Measurements from ENCODE around the gene C13orf46. TPM values are rescaled to one million over a fixed set of nuclear protein-coding genes. Genes with fewer than 3 reads are reported as not detected.

The C13orf46 gene
- total RNA-seq, 1 experiment from 2014 or later: not detected

- Mint-ChIP-seq H3K36me3 (ENCODE audit: insufficient read depth, unreplicated experiment) (peaks cover 6% of the 10 kb centered on the region), H3K4me3 (ENCODE audit: unreplicated experiment) (no peak overlapping the region), H3K27me3 (ENCODE audit: insufficient read depth, unreplicated experiment) (peaks cover 6% of the 10 kb centered on the region), H3K4me1 (ENCODE audit: low read depth, unreplicated experiment) (no peaks in the 10 kb centered on the region), H3K27ac (ENCODE audit: unreplicated experiment) (no peak overlapping the region), H3K9me3 (ENCODE audit: unreplicated experiment) (peaks cover 10% of the 10 kb centered on the region)
- ChIA-PET CTCF (no interaction called here), POLR2A (no interaction called here)
- intact Hi-C loops (cut with micrococcal nuclease; ENCODE audit: unreplicated experiment): no loop called here
- Histone ChIP-seq H3K4me3 (ENCODE audit: low read depth, low read length) (no peak overlapping the region), H3K27me3 (replicated peaks; ENCODE audit: control insufficient read depth, insufficient read depth, low read length) (no peaks in the 10 kb centered on the region), H3K9me3 (no peaks in the 10 kb centered on the region), H3K36me3 (ENCODE audit: control insufficient read depth, insufficient read depth, low read length) (no peaks in the 10 kb centered on the region), H3K4me1 (peaks cover 1% of the 10 kb centered on the region)
- no peak for TF ChIP-seq CTCF (IDR thresholded peaks at IDR 0.05; ENCODE audit: insufficient read depth in 1 of 2, low read depth in 1 of 2, low read length in 1 of 2, severe bottlenecking in 1 of 2, unreplicated experiment in 1 of 2)
- BruUV-seq (replicated peaks): no TSS peak
- no peak for DNase-seq
Observed at GRCh38 chr13:113982296-113982661, 8.4 kb upstream of the C13orf46 start.

DNA sequence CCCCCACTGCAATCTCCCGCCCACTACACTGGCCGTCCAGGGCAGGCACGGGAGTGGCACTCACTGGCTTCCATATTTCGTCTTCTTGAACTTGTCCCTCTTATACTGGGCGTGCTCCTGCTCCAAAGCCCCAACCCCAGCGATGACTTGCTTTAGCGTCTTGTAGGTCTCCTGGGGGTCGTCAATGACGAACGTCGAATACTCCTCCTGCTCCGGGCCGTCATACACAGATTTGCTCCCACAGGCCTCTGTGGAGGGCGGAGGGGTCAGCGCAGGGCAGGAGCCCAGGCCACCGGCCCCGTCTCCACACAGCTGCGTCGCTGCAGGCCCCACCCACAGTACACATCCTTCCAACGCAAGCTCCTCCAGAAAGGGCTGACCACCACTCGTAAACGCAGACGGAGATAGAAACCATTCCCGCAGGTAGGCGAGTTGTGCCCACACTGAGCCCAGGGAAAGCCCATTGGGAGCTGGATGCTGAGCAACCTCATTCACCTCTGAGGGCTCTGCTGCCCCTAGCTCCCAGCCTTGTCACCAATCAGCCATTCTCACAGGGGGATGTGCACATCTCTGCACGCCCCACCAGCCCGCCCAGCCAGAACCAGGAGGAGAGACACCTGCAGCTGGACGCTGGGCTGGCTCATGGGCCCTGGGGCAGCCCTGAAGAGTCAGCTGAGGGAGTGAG lies 7.9 kb upstream of the C13orf46 start:
- Mint-ChIP-seq H3K36me3 (ENCODE audit: insufficient read depth, unreplicated experiment) (peaks cover 6% of the 10 kb centered on the region), H3K27me3 (ENCODE audit: insufficient read depth, unreplicated experiment) (peaks cover 6% of the 10 kb centered on the region), H3K27ac (ENCODE audit: unreplicated experiment) (no peak overlapping the region), H3K9me3 (ENCODE audit: unreplicated experiment) (peaks cover 10% of the 10 kb centered on the region), H3K4me3 (ENCODE audit: unreplicated experiment) (no peak overlapping the region), H3K4me1 (ENCODE audit: low read depth, unreplicated experiment) (no peaks in the 10 kb centered on the region)
- Histone ChIP-seq H3K27me3 (replicated peaks; ENCODE audit: control insufficient read depth, insufficient read depth, low read length) (no peaks in the 10 kb centered on the region), H3K4me1 (peaks cover 6% of the 10 kb centered on the region), H3K9me3 (no peaks in the 10 kb centered on the region), H3K4me3 (ENCODE audit: low read depth, low read length) (no peak overlapping the region), H3K36me3 (ENCODE audit: control insufficient read depth, insufficient read depth, low read length) (no peaks in the 10 kb centered on the region)
- ChIA-PET POLR2A (no interaction called here), CTCF (no interaction called here)
- no peak for DNase-seq
- no TSS peak for BruUV-seq (replicated peaks)
- intact Hi-C loops (cut with micrococcal nuclease; ENCODE audit: unreplicated experiment): no loop called here
- TF ChIP-seq CTCF (IDR thresholded peaks at IDR 0.05; ENCODE audit: insufficient read depth in 1 of 2, low read depth in 1 of 2, low read length in 1 of 2, severe bottlenecking in 1 of 2, unreplicated experiment in 1 of 2): no peak

DNA sequence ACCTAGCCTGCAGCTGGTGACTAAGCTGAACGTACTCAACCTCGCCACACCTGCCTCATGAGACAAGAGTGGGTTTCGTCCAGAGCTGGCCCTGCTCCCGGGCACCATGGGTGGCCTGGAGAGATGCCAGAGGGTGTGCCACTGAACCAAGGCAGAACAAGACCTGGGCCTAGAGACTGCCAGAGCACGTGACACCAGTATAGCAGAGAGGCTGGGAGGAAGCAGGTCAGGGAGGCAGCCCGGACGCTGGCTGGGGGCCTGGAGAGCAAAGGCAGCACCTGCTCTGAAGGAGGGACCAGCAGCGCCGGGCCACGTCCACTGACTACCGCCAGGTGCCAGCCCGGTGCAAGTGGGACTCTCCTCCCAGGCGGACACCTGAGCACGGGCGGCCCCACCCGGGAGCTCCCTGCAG lies 7.3 kb upstream of the C13orf46 start:
- Mint-ChIP-seq H3K27ac (ENCODE audit: unreplicated experiment) (no peak overlapping the region), H3K36me3 (ENCODE audit: insufficient read depth, unreplicated experiment) (peaks cover 6% of the 10 kb centered on the region), H3K27me3 (ENCODE audit: insufficient read depth, unreplicated experiment) (peaks cover 6% of the 10 kb centered on the region), H3K9me3 (ENCODE audit: unreplicated experiment) (peaks cover 10% of the 10 kb centered on the region), H3K4me1 (ENCODE audit: low read depth, unreplicated experiment) (no peaks in the 10 kb centered on the region), H3K4me3 (ENCODE audit: unreplicated experiment) (no peak overlapping the region)
- intact Hi-C loops (cut with micrococcal nuclease; ENCODE audit: unreplicated experiment): no loop called here
- Histone ChIP-seq H3K9me3 (no peaks in the 10 kb centered on the region), H3K36me3 (ENCODE audit: control insufficient read depth, insufficient read depth, low read length) (no peaks in the 10 kb centered on the region), H3K27me3 (replicated peaks; ENCODE audit: control insufficient read depth, insufficient read depth, low read length) (no peaks in the 10 kb centered on the region), H3K4me1 (peaks cover 10% of the 10 kb centered on the region), H3K4me3 (ENCODE audit: low read depth, low read length) (no peak overlapping the region)
- BruUV-seq (replicated peaks): no TSS peak
- ChIA-PET POLR2A (no interaction called here), CTCF (no interaction called here)
- no peak for TF ChIP-seq CTCF (IDR thresholded peaks at IDR 0.05; ENCODE audit: insufficient read depth in 1 of 2, low read depth in 1 of 2, low read length in 1 of 2, severe bottlenecking in 1 of 2, unreplicated experiment in 1 of 2)
- peak in 1 of 2 experiments; percentile 31 for DNase-seq
